ENCODE results near the gene KCND1. TPM values are rescaled to one million over a fixed set of nuclear protein-coding genes. Genes with fewer than 3 reads are reported as not detected.

KCND1 gene
- under 1 TPM; 0.34 to 1.00 TPM for total RNA-seq

GRCh38 chrX:48971249-48972219, at the start of gene KCND1:
Gene KCND1 (minus strand): TSS chrX:48971844. CDS start chrX:48970271, 1,573 bp downstream.

GRCh38 chrX:49002091-49002935, 30.7 kb upstream of the KCND1 start, which contains the start of gene GRIPAP1:
Gene GRIPAP1 (minus strand): TSS chrX:49002264. CDS start chrX:49002229, 35 bp downstream.

GRCh38 chrX:48957477-48957826, 14.2 kb downstream of the KCND1 start, which contains the start of gene OTUD5:
Gene OTUD5 (minus strand): TSS chrX:48957607. CDS start chrX:48957570, 37 bp downstream.

GRCh38 chrX:48918643-48919340, 52.9 kb downstream of the KCND1 start, which contains the start of gene PIM2:
Gene PIM2 (minus strand): TSS chrX:48919024. CDS start chrX:48918834, 190 bp downstream.

GRCh38 chrX:48911412-48912182, 60.0 kb downstream of the KCND1 start, which contains the start of gene SLC35A2:
Gene SLC35A2 (minus strand): TSS chrX:48911646. CDS start chrX:48911636, 10 bp downstream.

Small RNA genes lying within 50 kb of the gene (small RNA-seq; reads per million reads assigned to genes)
- gene RNU6-722P: 0 to 0.09 reads per million in 2 donors

Other genes with a start within 250 kb of the KCND1 start
- gene GLOD5, start 210.1 kb downstream of the KCND1 start, total RNA-seq: not detected
- not detected for gene GATA1, start 185.3 kb downstream of the KCND1 start, total RNA-seq
- 10 to 100 TPM; 35.3 to 49.2 TPM for gene HDAC6, start 169.8 kb downstream of the KCND1 start, total RNA-seq
- not detected for gene ERAS, start 145.3 kb downstream of the KCND1 start, total RNA-seq
- gene PCSK1N, start 136.2 kb downstream of the KCND1 start, total RNA-seq: under 1 TPM in 1 of 2 donors, not detected in 1; 0.69 TPM
- gene TIMM17B, start 74.1 kb downstream of the KCND1 start, total RNA-seq: 10 to 100 TPM; 20.0 to 44.6 TPM
- gene PQBP1, start 73.9 kb downstream of the KCND1 start, total RNA-seq: 10 to 100 TPM; 28.9 to 36.6 TPM
- 10 to 100 TPM; 15.1 to 15.3 TPM for gene SLC35A2, start 60.2 kb downstream of the KCND1 start, total RNA-seq
- 10 to 100 TPM; 12.0 to 17.9 TPM for gene PIM2, start 52.8 kb downstream of the KCND1 start, total RNA-seq
- gene OTUD5, start 14.2 kb downstream of the KCND1 start, total RNA-seq: 10 to 100 TPM; 24.0 to 28.9 TPM
- 10 to 100 TPM; 13.4 to 16.3 TPM for gene GRIPAP1, start 30.4 kb upstream of the KCND1 start, total RNA-seq
- gene TFE3, start 71.5 kb upstream of the KCND1 start, total RNA-seq: 10 to 100 TPM; 24.1 to 25.3 TPM
- 1 to 10 TPM in 1 of 2 donors, under 1 TPM in 1; 0.69 to 1.3 TPM for gene CCDC120, start 87.2 kb upstream of the KCND1 start, total RNA-seq
- gene PRAF2, start 102.2 kb upstream of the KCND1 start, total RNA-seq: 1 to 10 TPM; 7.7 to 7.9 TPM
- 10 to 100 TPM; 44.3 to 47.8 TPM for gene WDR45, start 108.0 kb upstream of the KCND1 start, total RNA-seq
- 10 to 100 TPM; 12.7 to 16.0 TPM for gene GPKOW, start 151.9 kb upstream of the KCND1 start, total RNA-seq
- 1 to 10 TPM; 1.7 to 3.1 TPM for gene MAGIX, start 190.9 kb upstream of the KCND1 start, total RNA-seq
- 10 to 100 TPM; 28.9 to 57.6 TPM for gene PLP2, start 200.1 kb upstream of the KCND1 start, total RNA-seq
- 1 to 10 TPM; 5.0 to 9.6 TPM for gene PRICKLE3, start 214.5 kb upstream of the KCND1 start, total RNA-seq
- 1 to 10 TPM; 1.3 to 2.1 TPM for gene SYP, start 228.3 kb upstream of the KCND1 start, total RNA-seq

Measured in melanocyte of skin (primary cell).